ENCODE measurements around the gene RAMACL. TPM values are rescaled to one million over a fixed set of nuclear protein-coding genes. Genes with fewer than 3 reads are reported as not detected.

The RAMACL gene
- total RNA-seq, 2 donors from 2014 or later, result 0.99 to 10.9 TPM

GRCh38 chr6:166581091-166581511 lies 5.4 kb downstream of the RAMACL start:
- H3K9me3 ChIP-seq, result no peaks in the 10 kb centered on the region
- 95 to 100% methylated on average over 11 of the region's 11 CpGs for WGBS, 2 donors
- H3K4me1 ChIP-seq, result no peaks in the 10 kb centered on the region
- no peaks in the 10 kb centered on the region for H3K27me3 ChIP-seq
- H3K36me3 ChIP-seq (replicated peaks in 1 of 2; ENCODE audit: insufficient read depth in 1 of 2, low read depth in 2 of 2), result no peaks in the 10 kb centered on the region
- no peak for TF ChIP-seq POLR2A (IDR thresholded peaks at IDR 0.05)
- TF ChIP-seq CTCF (IDR thresholded peaks at IDR 0.05), result no peak
- DNase-seq (no peak), ATAC-seq (no peak)
- no peak overlapping the region for H3K4me3 ChIP-seq
- H3K27ac ChIP-seq, result no peak overlapping the region
- intact Hi-C loops (cut with DNase I), result no loop called here

GRCh38 chr6:166580076-166581050 lies 6.1 kb downstream of the RAMACL start:
- Histone ChIP-seq H3K4me3 (no peak overlapping the region), H3K4me1 (no peaks in the 10 kb centered on the region), H3K27me3 (no peaks in the 10 kb centered on the region), H3K36me3 (replicated peaks in 1 of 2; ENCODE audit: insufficient read depth in 1 of 2, low read depth in 2 of 2) (no peaks in the 10 kb centered on the region), H3K27ac (no peak overlapping the region), H3K9me3 (no peaks in the 10 kb centered on the region)
- ATAC-seq (no peak), DNase-seq (no peak)
- intact Hi-C loops (cut with DNase I), result no loop called here
- no peak for TF ChIP-seq CTCF (IDR thresholded peaks at IDR 0.05)
- no peak for TF ChIP-seq POLR2A (IDR thresholded peaks at IDR 0.05)
- 89 to 95% methylated on average over 17 of the region's 17 CpGs for WGBS, 2 donors

GRCh38 chr6:166579237-166579850 lies 7.1 kb downstream of the RAMACL start:
- no peaks in the 10 kb centered on the region for H3K27me3 ChIP-seq
- H3K36me3 ChIP-seq (replicated peaks in 1 of 2; ENCODE audit: insufficient read depth in 1 of 2, low read depth in 2 of 2), result no peaks in the 10 kb centered on the region
- H3K27ac ChIP-seq, result no peak overlapping the region
- no peak for DNase-seq
- ATAC-seq, result no peak
- TF ChIP-seq CTCF (IDR thresholded peaks at IDR 0.05) (no peak), POLR2A (IDR thresholded peaks at IDR 0.05) (no peak)
- WGBS, 2 donors, result 80 to 84% methylated on average over 9 of the region's 9 CpGs
- H3K9me3 ChIP-seq, result no peaks in the 10 kb centered on the region
- no peak overlapping the region for H3K4me3 ChIP-seq
- no peaks in the 10 kb centered on the region for H3K4me1 ChIP-seq
- intact Hi-C loops (cut with DNase I), result no loop called here

- DNase-seq, result no peak
- intact Hi-C loops (cut with DNase I), result no loop called here
- Histone ChIP-seq H3K4me1 (no peaks in the 10 kb centered on the region), H3K27me3 (no peaks in the 10 kb centered on the region), H3K4me3 (no peak overlapping the region), H3K27ac (no peak overlapping the region), H3K36me3 (replicated peaks in 1 of 2; ENCODE audit: insufficient read depth in 1 of 2, low read depth in 2 of 2) (no peaks in the 10 kb centered on the region), H3K9me3 (no peaks in the 10 kb centered on the region)
- no peak for ATAC-seq
- 89 to 96% methylated on average over 15 of the region's 15 CpGs for WGBS, 2 donors
- TF ChIP-seq CTCF (IDR thresholded peaks at IDR 0.05) (no peak), POLR2A (IDR thresholded peaks at IDR 0.05) (no peak)
Measured at GRCh38 chr6:166578536-166579236, 7.8 kb downstream of the RAMACL start.
